HG02973 (cell line): ENCODE measurements around the gene ARCN1.

ENCODE experiments used
- ATAC-seq: cut with Tn5 transposase; IDR thresholded peaks from one replicate; pipeline ENCODE4 v1.9.1; 2021; ENCODE audit warnings: moderate library complexity; ENCODE audit not compliant: unreplicated experiment

The ARCN1 gene

GRCh38 chr11:118572061-118572980 is at the start of gene ARCN1:
Gene ARCN1, plus strand, starts transcription at chr11:118572409. Its CDS starts 139 bp downstream, at chr11:118572548.
- ATAC-seq = peak; percentile 63

DNA sequence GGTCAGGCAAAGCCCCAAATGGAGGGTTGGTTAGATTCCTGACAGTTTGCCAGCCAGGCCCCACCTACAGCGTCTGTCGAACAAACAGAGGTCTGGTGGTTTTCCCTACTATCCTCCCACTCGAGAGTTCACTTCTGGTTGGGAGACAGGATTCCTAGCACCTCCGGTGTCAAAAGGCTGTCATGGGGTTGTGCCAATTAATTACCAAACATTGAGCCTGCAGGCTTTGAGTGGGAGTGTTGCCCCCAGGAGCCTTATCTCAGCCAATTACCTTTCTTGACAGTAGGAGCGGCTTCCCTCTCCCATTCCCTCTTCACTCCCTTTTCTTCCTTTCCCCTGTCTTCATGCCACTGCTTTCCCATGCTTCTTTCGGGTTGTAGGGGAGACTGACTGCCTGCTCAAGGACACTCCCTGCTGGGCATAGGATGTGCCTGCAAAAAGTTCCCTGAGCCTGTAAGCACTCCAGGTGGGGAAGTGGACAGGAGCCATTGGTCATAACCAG is 49.6 kb upstream of the ARCN1 start:
- ATAC-seq = no peak

- no peak for ATAC-seq
Measured at GRCh38 chr11:118524356-118524755, 47.9 kb upstream of the ARCN1 start.

- no peak for ATAC-seq
Measured at GRCh38 chr11:118524757-118525470, 47.3 kb upstream of the ARCN1 start.

DNA sequence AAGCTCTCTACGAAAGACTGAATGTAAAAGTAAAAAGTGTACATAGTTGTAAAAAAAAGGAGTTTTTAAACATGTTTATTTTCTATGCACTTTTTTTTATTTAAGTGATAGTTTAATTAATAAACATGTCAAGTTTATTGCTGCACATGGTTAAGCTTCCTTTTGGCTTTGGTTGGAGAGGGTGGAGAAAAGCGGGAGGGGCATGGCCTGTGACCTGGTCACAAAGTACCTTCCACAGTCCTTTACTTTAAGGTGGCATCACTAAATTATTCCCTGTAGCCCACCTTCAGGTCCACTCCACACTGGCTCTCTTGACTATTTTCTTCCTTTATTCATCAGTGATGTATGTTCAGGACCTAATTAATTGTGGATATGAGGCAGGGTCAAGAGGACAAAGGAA is 45.5 kb upstream of the ARCN1 start:
- ATAC-seq = no peak

DNA sequence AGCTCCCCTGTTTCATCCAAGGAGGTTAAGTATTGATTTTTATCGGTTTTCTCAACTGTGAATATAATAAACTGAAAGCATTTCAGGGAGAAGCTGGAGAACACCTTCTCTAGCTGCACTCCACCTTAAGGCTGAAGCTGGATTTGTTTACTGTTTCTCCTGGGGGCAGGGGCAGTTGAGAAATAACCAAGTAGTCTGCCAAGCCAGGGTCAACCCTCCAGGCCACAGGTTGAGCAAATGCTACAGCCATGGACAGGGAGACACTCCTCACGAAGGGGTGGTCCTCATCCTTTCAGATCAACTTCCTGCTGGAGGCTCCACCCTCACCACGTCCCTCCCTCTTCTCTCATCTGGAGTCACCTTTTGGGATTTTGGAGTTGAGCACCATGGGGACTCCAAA is 45.1 kb upstream of the ARCN1 start, which contains the start of gene TTC36:
TTC36 (plus strand) TSS at position 366 of the 400 bp plus-strand sequence; CDS start at position 387, 21 bp downstream.
- no peak for ATAC-seq

- no peak for ATAC-seq
Measured at GRCh38 chr11:118528511-118528910, 43.7 kb upstream of the ARCN1 start.

GRCh38 chr11:118529584-118530175 is 42.5 kb upstream of the ARCN1 start:
- no peak for ATAC-seq

DNA sequence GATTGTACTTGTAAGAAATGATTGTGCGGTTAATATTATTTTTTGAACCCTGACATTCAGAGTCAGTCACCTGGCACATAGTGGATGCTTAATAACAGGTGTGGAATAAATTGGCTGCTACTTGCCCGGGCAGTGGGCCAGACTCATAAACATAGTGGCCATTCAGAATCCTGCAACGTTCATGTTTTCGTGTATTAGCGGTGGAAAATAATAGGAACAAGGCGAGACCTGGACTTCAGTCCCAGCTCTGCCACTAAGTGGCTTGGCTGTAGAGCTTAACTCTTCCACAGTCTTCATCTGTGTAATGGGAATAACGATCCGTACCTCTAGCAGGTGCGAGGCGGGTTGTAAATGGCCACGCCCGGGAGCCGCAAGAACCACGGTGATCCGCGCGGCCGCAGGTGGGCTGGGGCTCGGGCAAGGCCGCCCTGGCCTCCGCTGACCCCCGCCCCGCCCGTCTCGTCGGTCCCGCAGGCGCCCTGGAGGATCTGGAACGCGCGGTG is 42.0 kb upstream of the ARCN1 start:
- ATAC-seq = no peak

GRCh38 chr11:118530683-118531596 is 41.3 kb upstream of the ARCN1 start, which contains the start of gene TMEM25:
Gene TMEM25, plus strand, starts transcription at chr11:118531192. Its CDS starts 610 bp downstream, at chr11:118531802.
- peak; percentile 50 for ATAC-seq

- ATAC-seq = no peak
Measured at GRCh38 chr11:118531597-118532084, 40.6 kb upstream of the ARCN1 start.

DNA sequence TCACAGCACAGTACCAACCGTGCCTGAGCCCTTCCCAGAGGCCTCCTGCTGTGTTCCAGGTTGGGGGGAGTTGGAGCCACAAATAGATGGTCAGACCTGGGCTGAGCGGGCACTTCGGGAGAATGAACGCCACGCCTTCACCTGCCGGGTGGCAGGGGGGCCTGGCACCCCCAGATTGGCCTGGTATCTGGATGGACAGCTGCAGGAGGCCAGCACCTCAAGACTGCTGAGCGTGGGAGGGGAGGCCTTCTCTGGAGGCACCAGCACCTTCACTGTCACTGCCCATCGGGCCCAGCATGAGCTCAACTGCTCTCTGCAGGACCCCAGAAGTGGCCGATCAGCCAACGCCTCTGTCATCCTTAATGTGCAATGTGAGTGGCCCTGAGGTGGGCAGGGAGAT is 40.1 kb upstream of the ARCN1 start:
- ATAC-seq = no peak

DNA sequence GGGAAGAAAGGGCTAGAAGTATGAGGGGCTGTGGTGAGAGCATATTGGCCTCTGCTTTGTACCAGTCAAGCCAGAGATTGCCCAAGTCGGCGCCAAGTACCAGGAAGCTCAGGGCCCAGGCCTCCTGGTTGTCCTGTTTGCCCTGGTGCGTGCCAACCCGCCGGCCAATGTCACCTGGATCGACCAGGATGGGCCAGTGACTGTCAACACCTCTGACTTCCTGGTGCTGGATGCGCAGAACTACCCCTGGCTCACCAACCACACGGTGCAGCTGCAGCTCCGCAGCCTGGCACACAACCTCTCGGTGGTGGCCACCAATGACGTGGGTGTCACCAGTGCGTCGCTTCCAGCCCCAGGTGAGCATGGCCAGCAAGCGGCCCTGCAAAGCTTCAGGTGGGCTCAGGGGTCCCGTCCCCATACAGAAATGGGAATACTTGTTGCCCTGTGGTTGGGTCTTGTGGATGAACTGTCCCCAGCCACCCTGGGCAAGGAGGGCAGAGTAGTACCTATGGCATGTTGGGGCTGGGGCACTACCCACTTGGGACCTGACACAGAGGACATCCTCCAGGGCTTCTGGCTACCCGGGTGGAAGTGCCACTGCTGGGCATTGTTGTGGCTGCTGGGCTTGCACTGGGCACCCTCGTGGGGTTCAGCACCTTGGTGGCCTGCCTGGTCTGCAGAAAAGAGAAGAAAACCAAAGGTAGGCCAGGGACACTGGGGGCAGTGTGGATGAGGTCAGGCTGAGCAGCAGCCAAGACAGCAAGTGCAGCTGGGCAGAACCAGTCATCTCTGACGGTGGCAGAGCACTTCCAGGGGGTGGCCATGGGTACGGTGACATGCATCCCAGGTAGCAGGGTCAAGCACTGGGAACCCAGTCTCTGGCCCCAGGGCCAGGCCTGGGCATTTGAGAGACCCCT is 39.1 kb upstream of the ARCN1 start:
- no peak for ATAC-seq

GRCh38 chr11:118533769-118534729 is 38.2 kb upstream of the ARCN1 start:
- ATAC-seq = no peak

GRCh38 chr11:118535261-118535660 is 36.9 kb upstream of the ARCN1 start:
- no peak for ATAC-seq

- ATAC-seq = no peak
Measured at GRCh38 chr11:118536726-118537125, 35.5 kb upstream of the ARCN1 start.

GRCh38 chr11:118537409-118537980 is 34.7 kb upstream of the ARCN1 start:
- no peak for ATAC-seq
